NCI-H226 (cell line): Measurements from ENCODE around the gene OR11H6.
"Not testable (repeated sequence)": the region's sequence is repeated elsewhere in the genome, so short reads cannot be mapped to it uniquely, and the experiment has no call there.

ENCODE experiments used
- DNase-seq: peaks from one replicate; pipeline ENCODE4 v3.0.0-alpha.2; 2015

Gene OR11H6, protein sequence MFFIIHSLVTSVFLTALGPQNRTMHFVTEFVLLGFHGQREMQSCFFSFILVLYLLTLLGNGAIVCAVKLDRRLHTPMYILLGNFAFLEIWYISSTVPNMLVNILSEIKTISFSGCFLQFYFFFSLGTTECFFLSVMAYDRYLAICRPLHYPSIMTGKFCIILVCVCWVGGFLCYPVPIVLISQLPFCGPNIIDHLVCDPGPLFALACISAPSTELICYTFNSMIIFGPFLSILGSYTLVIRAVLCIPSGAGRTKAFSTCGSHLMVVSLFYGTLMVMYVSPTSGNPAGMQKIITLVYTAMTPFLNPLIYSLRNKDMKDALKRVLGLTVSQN

GRCh38 chr14:20223410-20223809 lies at the start of gene OR11H6:
OR11H6 (plus strand) TSS chr14:20223710; CDS start chr14:20223710, 0 bp downstream.
- no peak for DNase-seq

DNA sequence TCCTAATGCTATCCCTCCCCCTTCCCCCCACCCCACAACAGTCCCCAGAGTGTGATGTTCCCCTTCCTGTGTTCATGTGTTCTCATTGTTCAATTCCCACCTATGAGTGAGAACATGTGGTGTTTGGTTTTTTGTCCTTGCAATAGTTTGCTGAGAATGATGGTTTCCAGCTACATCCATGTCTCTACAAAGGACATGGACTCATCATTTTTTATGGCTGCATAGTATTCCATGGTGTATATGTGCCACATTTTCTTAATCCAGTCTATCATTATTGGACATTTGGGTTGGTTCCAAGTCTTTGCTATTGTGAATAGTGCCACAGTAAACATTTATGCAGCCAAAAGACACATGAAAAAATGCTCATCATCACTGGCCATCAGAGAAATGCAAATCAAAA lies 49.3 kb upstream of the OR11H6 start:
- not testable (repeated sequence) for DNase-seq

GRCh38 chr14:20176330-20176729 lies 47.2 kb upstream of the OR11H6 start:
- DNase-seq, result no peak

- peak; percentile 82 for DNase-seq
Observed at GRCh38 chr14:20177433-20177974, 46.0 kb upstream of the OR11H6 start.

GRCh38 chr14:20179218-20179617 lies 44.3 kb upstream of the OR11H6 start:
- no peak for DNase-seq

DNA sequence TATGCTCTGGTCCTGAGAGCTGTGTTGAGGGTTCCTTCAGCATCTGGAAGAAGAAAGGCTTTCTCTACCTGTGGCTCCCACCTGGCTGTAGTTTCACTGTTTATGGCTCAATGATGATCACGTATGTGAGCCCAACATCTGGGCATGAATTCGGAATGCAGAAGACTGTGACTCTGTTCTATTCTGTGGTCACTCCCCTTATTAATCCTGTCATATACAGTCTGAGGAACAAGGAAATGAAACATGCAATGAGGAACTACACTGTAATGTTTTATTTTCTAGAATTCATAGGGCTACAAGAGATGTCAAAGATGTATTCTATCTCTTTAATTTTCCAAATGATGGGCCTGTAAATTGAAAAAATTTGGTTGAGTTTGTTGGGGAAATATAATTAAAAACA lies 43.6 kb upstream of the OR11H6 start:
- DNase-seq, result no peak

DNA sequence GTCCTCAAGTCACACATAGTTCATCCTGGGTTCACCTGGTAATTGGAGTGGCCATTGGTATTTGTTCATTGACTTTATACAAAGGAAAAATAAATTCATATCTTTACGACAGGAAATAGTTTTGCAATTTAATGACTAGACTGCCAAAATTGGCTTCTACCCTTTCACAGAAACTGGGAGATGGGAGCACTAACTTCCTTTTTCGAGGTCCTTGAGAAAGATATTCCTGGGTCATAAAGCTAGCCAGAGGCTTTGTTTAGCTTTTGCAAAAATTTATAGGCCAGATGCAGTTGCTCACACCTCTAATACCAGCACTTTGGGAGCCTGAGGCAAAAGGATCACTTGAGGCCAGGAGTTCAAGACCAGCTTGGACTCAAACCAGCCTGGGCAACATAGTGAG lies 43.0 kb upstream of the OR11H6 start:
- DNase-seq, result no peak

- no peak for DNase-seq
Observed at GRCh38 chr14:20184181-20184580, 39.3 kb upstream of the OR11H6 start.

GRCh38 chr14:20190596-20190995 lies 32.9 kb upstream of the OR11H6 start, which contains the start of gene OR11G2:
OR11G2 (plus strand) TSS chr14:20190896; CDS start chr14:20197438, 6,542 bp downstream.
- DNase-seq, result no peak

DNA sequence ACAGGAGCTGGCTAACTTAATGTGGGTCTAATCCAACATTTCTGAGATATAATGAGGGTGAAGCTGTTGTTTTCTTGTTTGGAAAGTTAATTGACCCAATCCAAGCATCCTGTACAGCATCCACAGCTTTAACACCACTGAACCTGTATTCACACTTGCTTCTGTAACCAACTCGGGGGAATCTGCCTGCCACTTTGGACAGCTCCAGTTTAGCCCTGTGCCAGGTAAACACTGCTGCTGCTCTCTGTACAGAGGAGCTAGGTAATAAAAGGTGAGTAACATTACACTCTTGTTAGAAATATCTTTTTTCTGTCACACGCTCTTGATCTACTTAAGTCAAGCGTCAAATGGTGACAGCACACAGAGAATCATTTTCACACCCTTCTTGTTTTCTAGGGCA lies 32.1 kb upstream of the OR11H6 start:
- no peak for DNase-seq

GRCh38 chr14:20194101-20194500 lies 29.4 kb upstream of the OR11H6 start:
- no peak for DNase-seq

- DNase-seq, result not testable (repeated sequence)
Observed at GRCh38 chr14:20195170-20195569, 28.3 kb upstream of the OR11H6 start.

DNA sequence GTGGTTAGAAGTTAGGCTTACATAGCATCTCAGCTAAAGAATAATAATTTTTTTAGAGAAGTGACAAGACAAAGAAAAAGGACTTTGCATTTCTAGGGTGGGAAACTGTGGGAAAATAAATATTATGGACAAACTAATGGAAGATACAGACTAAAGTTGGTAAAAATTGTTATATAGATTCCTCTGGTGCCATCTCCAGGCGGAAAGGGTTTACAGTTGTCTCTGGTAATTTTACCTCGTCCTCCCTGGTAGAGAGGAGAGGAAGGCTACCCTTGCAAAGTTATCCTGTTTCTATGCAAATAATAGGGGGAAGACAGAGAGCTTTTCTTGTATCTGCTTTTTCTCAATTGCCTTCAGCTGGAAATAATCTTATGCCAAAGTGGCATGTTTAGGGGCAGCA lies 27.6 kb upstream of the OR11H6 start:
- no peak for DNase-seq

DNA sequence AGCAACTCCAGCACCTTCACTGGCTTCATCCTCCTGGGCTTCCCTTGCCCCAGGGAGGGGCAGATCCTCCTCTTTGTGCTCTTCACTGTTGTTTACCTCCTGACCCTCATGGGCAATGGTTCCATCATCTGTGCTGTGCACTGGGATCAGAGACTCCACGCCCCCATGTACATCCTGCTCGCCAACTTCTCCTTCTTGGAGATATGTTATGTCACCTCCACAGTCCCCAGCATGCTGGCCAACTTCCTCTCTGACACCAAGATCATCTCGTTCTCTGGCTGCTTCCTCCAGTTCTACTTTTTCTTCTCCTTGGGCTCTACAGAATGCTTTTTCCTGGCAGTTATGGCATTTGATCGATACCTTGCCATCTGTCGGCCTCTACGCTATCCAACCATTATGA lies 26.1 kb upstream of the OR11H6 start:
- DNase-seq, result no peak

- no peak for DNase-seq
Observed at GRCh38 chr14:20198991-20199390, 24.5 kb upstream of the OR11H6 start.

DNA sequence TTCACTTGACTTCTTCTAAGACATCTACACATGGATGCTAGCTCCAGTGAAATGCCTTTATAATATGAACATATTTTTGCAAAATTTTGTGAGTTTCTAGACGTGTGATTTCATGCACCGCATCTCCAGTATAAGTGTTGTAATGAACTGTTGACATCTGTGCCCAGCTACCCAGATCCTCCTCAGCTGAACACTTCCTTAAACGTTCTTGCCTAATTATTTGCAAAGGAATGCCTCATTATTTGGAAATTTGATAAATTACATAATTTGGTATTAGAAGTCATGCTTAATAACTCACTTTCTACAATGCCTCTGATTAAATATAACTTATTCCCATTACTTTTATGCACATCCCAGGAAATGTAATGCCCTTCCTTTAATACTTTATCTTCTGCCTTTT lies 18.8 kb upstream of the OR11H6 start:
- DNase-seq, result no peak

DNA sequence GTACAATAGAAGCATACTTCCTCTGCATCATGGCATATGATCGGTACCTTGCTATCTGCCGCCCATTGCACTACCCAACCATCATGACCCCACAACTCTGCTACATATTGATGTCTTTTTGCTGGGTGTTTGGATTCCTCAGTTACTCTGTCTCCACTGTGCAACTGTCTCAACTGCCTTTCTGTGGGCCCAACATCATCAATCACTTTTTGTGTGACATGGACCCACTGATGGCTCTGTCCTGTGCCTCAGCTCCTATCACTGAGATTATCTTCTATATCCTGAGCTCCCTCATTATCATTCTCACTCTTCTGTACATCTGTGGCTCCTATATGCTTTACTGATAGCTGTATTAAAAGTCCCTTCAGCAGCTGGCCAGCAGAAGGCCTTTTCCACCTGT lies 13.9 kb upstream of the OR11H6 start:
- no peak for DNase-seq

- DNase-seq, result not testable (repeated sequence)
Observed at GRCh38 chr14:20212406-20212805, 11.1 kb upstream of the OR11H6 start.

DNA sequence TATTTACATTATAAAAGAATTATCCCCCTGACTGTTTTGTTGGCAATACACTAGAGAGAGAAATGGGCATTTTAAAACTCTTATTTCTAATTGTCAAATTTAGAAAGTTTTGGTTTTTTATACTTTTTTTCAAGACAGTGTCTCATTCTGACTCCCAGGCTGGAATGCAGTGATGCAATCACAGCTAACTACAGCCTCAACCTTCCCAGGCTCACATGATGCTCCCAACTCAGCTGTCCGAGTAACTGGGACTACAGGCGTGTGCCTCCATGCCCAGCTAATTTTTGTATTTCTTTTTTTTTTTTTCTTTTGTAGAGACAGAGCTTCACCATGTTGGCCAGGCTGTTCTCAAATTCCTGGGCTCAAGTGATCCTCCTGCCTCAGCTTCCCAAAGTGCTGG lies 8.3 kb upstream of the OR11H6 start:
- DNase-seq, result no peak

GRCh38 chr14:20219033-20219432 lies 4.5 kb upstream of the OR11H6 start:
- DNase-seq, result no peak

GRCh38 chr14:20228681-20229080 lies 5.2 kb downstream of the OR11H6 start, which contains the start of gene OR11H7:
OR11H7 (plus strand) TSS chr14:20228981.
- DNase-seq, result no peak

GRCh38 chr14:20235415-20235814 lies 11.9 kb downstream of the OR11H6 start:
- not testable (repeated sequence) for DNase-seq

- DNase-seq, result no peak
Observed at GRCh38 chr14:20247646-20248246, 24.2 kb downstream of the OR11H6 start.

DNA sequence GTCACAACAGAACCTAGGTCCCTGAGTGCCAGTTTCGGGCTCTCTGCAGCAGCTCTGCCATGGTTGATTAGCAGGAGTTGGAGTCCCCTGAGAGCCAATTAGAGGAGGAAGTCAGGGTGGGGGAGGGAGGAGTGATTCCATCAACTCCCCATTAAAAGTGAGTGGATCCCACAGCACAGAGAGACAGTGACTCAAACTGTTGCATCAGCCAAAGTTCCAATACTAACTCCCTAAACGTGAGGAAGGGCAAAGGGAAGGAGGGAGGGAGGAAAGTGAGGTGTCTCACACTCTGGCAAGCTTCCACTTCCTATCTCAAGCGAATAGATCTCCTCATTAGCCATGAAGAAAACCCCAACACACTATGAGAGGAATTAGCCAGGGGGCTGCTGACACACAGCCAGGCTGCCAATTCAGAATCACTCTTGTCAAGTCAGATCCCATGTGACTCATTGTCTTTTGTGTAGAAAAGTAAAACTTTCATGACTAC lies 39.2 kb downstream of the OR11H6 start:
- peak; percentile 83 for DNase-seq
